Testis (tissue), 2 donors: ENCODE measurements around the gene HOXA10.

Experiments
- CTCF ChIP-seq, 3 experiments: fragments of 450-650 bp in 2 of 3; fragments of 200-600 bp in 1 of 3; sonication (generic) in 1 of 3; IDR thresholded peaks; one replicate each; pipeline ENCODE4 v1.5.1; 2016 to 2019; ENCODE audit warnings: antibody characterized with exemption in 3 of 3, mild to moderate bottlenecking in 2 of 3, moderate library complexity in 1 of 3
- POLR2A ChIP-seq: fragments of 450-650 bp; IDR thresholded peaks from one replicate; pipeline ENCODE4 v1.6.1; 2017; ENCODE audit warnings: antibody characterized with exemption, mild to moderate bottlenecking, moderate library complexity

GRCh38 chr7:27167916-27168264 is 6.2 kb downstream of the HOXA10 start:
- TF ChIP-seq POLR2A (no peak), CTCF (IDR thresholded peaks at IDR 0.05) (no peak)
